Activated CD4-positive, alpha-beta T cell treated with anti-CD3 and anti-CD28 coated beads, Interleukin-2, amount 50 U/mL, for 24 hours (primary cell): ENCODE results near the gene IKBKE.

Experiments used
- DNase-seq, 2 donors: peaks; one replicate each; pipeline ENCODE4 v3.0.0-alpha.2; 2020; ENCODE audit warnings: low read depth in 1 of 2, low spot score in 1 of 2

IKBKE gene

GRCh38 chr1:206511362-206512057, 41.2 kb downstream of the IKBKE start:
- no peak for DNase-seq

GRCh38 chr1:206512058-206512850, 42.0 kb downstream of the IKBKE start:
- DNase-seq, result no peak

GRCh38 chr1:206512851-206513180, 42.5 kb downstream of the IKBKE start:
- DNase-seq, result no peak

GRCh38 chr1:206513312-206514111, 43.2 kb downstream of the IKBKE start:
- no peak for DNase-seq

- no peak for DNase-seq
These were observed 44.6 kb downstream of the IKBKE start for GRCh38 chr1:206514813-206515387.

GRCh38 chr1:206516728-206516990, 46.4 kb downstream of the IKBKE start:
- DNase-seq, result no peak

- DNase-seq, result no peak
These were observed 47.5 kb downstream of the IKBKE start for GRCh38 chr1:206517784-206518183.

GRCh38 chr1:206518206-206518605, 47.9 kb downstream of the IKBKE start:
- DNase-seq, result no peak

GRCh38 chr1:206518743-206519142, 48.5 kb downstream of the IKBKE start:
- DNase-seq, result no peak

- no peak for DNase-seq
These were observed 50.9 kb downstream of the IKBKE start for GRCh38 chr1:206521127-206521526.

- no peak for DNase-seq
These were observed 51.6 kb downstream of the IKBKE start for GRCh38 chr1:206521694-206522402.

GRCh38 chr1:206524739-206525364, 54.6 kb downstream of the IKBKE start:
- no peak for DNase-seq

- DNase-seq, result no peak
These were observed 56.0 kb downstream of the IKBKE start for GRCh38 chr1:206526064-206526911.

GRCh38 chr1:206529425-206529824, 59.1 kb downstream of the IKBKE start:
- no peak for DNase-seq

GRCh38 chr1:206532368-206532767, 62.1 kb downstream of the IKBKE start:
- no peak for DNase-seq

- no peak for DNase-seq
These were observed 64.3 kb downstream of the IKBKE start for GRCh38 chr1:206534552-206534951.

- no peak for DNase-seq
These were observed 65.5 kb downstream of the IKBKE start for GRCh38 chr1:206535853-206536188.

- no peak for DNase-seq
These were observed 66.9 kb downstream of the IKBKE start for GRCh38 chr1:206537141-206537540.

GRCh38 chr1:206538086-206538770, 68.0 kb downstream of the IKBKE start:
- no peak for DNase-seq
